HEK293 (cell line): ENCODE measurements around the gene RPUSD1.

Experiments
- RBAK ChIP-seq: fragments of 450-650 bp; formaldehyde crosslinking; IDR thresholded peaks from 2 replicates; pipeline ENCODE4 v1.5.1; 2016; ENCODE audit warnings: missing biosample characterization, missing genetic modification characterization
- ZBTB20 ChIP-seq: fragments of 450-650 bp; formaldehyde crosslinking; IDR thresholded peaks from 2 replicates; pipeline ENCODE4 v1.5.1; 2016; ENCODE audit warnings: missing biosample characterization, missing genetic modification characterization
- ZBTB49 ChIP-seq: fragments of 450-650 bp; formaldehyde crosslinking; IDR thresholded peaks from 2 replicates; pipeline ENCODE4 v1.5.1; 2016; ENCODE audit warnings: missing biosample characterization, missing genetic modification characterization, low read depth
- ZNF704 ChIP-seq: fragments of 450-650 bp; formaldehyde crosslinking; IDR thresholded peaks from 2 replicates; pipeline ENCODE4 v1.5.1; 2016; ENCODE audit warnings: missing biosample characterization, missing genetic modification characterization

- TF ChIP-seq ZBTB49 (tag by site-specific recombination) = no peak
- TF ChIP-seq ZNF704 = no peak
- TF ChIP-seq ZBTB20 (tag by site-specific recombination) = no peak
- no peak for TF ChIP-seq RBAK
These were observed 21.2 kb downstream of the RPUSD1 start for GRCh38 chr16:766820-767640.
